Fibroblast of villous mesenchyme (primary cell): Measurements from ENCODE around the gene PRUNE2. TPM values are rescaled to one million over a fixed set of nuclear protein-coding genes. Genes with fewer than 3 reads are reported as not detected.

Experiments
- DNase-seq: peaks from one replicate; pipeline ENCODE4 v3.0.0-alpha.2; 2010; ENCODE audit warnings: low read depth
- H3K4me3 ChIP-seq: 2 replicates; pipeline ENCODE4 v1.5.1; 2011; ENCODE audit warnings: low read depth, mild to moderate bottlenecking, low read length
- CTCF ChIP-seq: IDR thresholded peaks from 2 replicates; pipeline ENCODE4 v1.5.1; 2012; ENCODE audit warnings: low read depth, mild to moderate bottlenecking, low read length; ENCODE audit not compliant: insufficient read depth
- total RNA-seq: library from RNA; depleted of rRNA; stranded (reverse); fragments of >200 nt; gene quantifications from 2 replicates; pipeline ENCODE4 v1.2.3, GENCODE V29; 2012

PRUNE2 gene
- total RNA-seq, 1 donor: 14.2 TPM

- no peak for TF ChIP-seq CTCF
- no peak for DNase-seq
- no peak overlapping the region for H3K4me3 ChIP-seq
These were observed 263.8 kb downstream of the PRUNE2 start for GRCh38 chr9:76642074-76642473.

DNA sequence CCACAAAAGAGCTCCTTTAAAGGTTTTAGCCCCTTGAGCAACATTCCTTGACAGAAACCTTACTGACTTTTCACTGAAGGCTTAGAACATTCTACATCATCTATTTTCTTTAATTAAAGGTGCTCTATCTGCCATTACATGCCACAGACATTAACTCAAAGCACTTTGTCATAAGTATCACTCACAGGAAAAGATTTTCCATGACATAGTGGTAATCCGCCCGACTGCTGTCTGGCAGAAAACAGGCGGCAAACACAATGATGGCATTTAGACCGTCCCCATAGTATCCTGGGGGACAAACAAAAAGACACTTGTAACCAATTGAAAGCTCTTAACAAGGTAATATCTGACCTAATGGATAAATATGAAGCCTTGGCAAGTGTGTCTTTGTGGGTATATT lies 267.9 kb downstream of the PRUNE2 start:
- no peak for TF ChIP-seq CTCF
- H3K4me3 ChIP-seq: no peak overlapping the region
- no peak for DNase-seq

- no peak for DNase-seq
- no peak overlapping the region for H3K4me3 ChIP-seq
- no peak for TF ChIP-seq CTCF
These were observed 268.5 kb downstream of the PRUNE2 start for GRCh38 chr9:76637416-76637815.

GRCh38 chr9:76634356-76635054 lies 271.4 kb downstream of the PRUNE2 start:
- no peak for TF ChIP-seq CTCF
- no peak overlapping the region for H3K4me3 ChIP-seq
- peak; percentile 61 for DNase-seq

DNA sequence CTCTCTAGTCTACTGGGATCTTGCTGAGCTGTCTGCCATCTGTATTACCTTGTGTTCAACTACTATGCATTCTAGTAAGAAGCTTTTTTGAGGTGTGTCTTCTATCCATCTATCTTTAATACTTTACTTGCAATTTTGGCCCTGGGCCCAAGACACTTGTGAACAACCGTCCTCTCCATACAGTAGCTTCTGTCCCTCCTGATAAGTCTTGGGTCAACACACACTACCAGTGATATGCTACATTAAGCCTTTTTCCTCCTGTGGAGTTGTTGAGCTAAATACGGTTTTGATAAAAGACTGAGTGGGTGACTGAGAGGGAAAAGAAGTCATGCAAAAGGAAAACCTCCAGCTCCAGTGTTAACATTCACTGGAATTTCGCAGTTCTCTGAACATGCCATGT lies 275.0 kb downstream of the PRUNE2 start:
- no peak for DNase-seq
- no peak overlapping the region for H3K4me3 ChIP-seq
- no peak for TF ChIP-seq CTCF

DNA sequence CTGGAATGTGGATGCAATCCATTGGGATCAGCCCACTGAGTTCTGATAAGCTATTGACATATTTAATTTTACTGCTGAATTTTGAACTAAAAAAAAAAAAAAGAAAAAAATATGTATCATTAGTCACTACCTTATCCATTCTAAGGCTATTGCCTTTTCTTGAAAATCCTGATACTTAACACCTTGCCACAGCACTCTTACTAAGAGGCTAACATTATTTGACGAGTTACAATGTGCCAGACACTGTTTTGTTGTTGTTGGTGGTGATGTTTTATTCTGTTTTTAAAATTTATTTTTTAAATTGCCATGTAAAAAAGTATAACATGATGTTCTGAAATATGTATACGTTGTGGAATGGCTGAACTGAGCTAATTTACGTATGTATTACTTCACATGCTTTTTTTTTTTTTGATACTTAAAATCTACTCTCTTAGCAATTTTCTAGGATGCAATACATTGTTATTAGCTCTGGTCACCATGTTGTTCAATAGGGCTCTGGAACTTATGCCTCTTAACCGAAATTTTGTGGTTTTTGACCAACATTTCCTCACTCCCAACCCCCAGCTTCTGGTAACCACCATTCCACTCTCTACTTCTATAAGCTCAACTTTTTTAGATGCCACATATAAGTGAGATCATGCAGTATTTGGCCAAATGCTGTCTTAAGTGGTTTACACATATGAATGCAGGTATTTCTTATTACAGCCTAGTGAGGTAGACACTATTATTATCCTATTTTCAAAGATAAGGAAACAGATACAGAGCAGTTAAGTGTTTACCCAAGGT lies 276.5 kb downstream of the PRUNE2 start:
- H3K4me3 ChIP-seq: no peak overlapping the region
- no peak for DNase-seq
- no peak for TF ChIP-seq CTCF
